Mononuclear cell (primary cell): ENCODE data around the gene DNAJC17. TPM values are rescaled to one million over a fixed set of nuclear protein-coding genes. Genes with fewer than 3 reads are reported as not detected.

Experiments used
- H3K27me3 ChIP-seq: 2 replicates; pipeline ENCODE4 v1.6.0; 2011; ENCODE audit warnings: low read length, control low read depth; ENCODE audit not compliant: insufficient read depth
- H3K4me1 ChIP-seq: 2 replicates; pipeline ENCODE4 v1.5.1; 2011; ENCODE audit warnings: mild to moderate bottlenecking, low read length, control low read depth; ENCODE audit not compliant: insufficient read depth
- H3K4me3 ChIP-seq: 2 replicates; pipeline ENCODE4 v1.5.1; 2011; ENCODE audit warnings: mild to moderate bottlenecking, low read length, moderate library complexity
- H3K9me3 ChIP-seq: 2 replicates; pipeline ENCODE4 v1.5.1; 2011; ENCODE audit warnings: low read depth, mild to moderate bottlenecking, control low read depth, low read length
- total RNA-seq: library from RNA; depleted of rRNA; stranded (reverse); fragments of >200 nt; gene quantifications from one replicate; pipeline ENCODE4 v1.2.3, GENCODE V29; 2012

Gene DNAJC17
- total RNA-seq, 1 donor, result 7.2 TPM

GRCh38 chr15:40815042-40815698 lies 7.9 kb upstream of the DNAJC17 start:
- Histone ChIP-seq H3K9me3 (no peaks in the 10 kb centered on the region), H3K27me3 (no peaks in the 10 kb centered on the region), H3K4me3 (no peak overlapping the region), H3K4me1 (no peaks in the 10 kb centered on the region)

GRCh38 chr15:40812721-40813425 lies 5.6 kb upstream of the DNAJC17 start:
- Histone ChIP-seq H3K9me3 (no peaks in the 10 kb centered on the region), H3K4me3 (no peak overlapping the region), H3K27me3 (no peaks in the 10 kb centered on the region), H3K4me1 (peaks cover 10% of the 10 kb centered on the region)

- no peaks in the 10 kb centered on the region for H3K9me3 ChIP-seq
- no peaks in the 10 kb centered on the region for H3K27me3 ChIP-seq
- no peak overlapping the region for H3K4me3 ChIP-seq
- peaks cover 23% of the 10 kb centered on the region for H3K4me1 ChIP-seq
These were observed 1.7 kb upstream of the DNAJC17 start for GRCh38 chr15:40808861-40809450.

- Histone ChIP-seq H3K9me3 (no peaks in the 10 kb centered on the region), H3K4me3 (peak overlapping the region; percentile 98), H3K27me3 (no peaks in the 10 kb centered on the region), H3K4me1 (peaks cover 23% of the 10 kb centered on the region)
These were observed 702 bp upstream of the DNAJC17 start for GRCh38 chr15:40807888-40808461.

GRCh38 chr15:40806672-40807027 lies 623 bp downstream of the DNAJC17 start:
- peaks cover 23% of the 10 kb centered on the region for H3K4me1 ChIP-seq
- H3K27me3 ChIP-seq, result no peaks in the 10 kb centered on the region
- H3K9me3 ChIP-seq, result no peaks in the 10 kb centered on the region
- peak overlapping the region; percentile 98 for H3K4me3 ChIP-seq

GRCh38 chr15:40803688-40804087 lies 3.6 kb downstream of the DNAJC17 start:
- H3K4me3 ChIP-seq, result no peak overlapping the region
- H3K9me3 ChIP-seq, result no peaks in the 10 kb centered on the region
- peaks cover 21% of the 10 kb centered on the region for H3K4me1 ChIP-seq
- no peaks in the 10 kb centered on the region for H3K27me3 ChIP-seq

- Histone ChIP-seq H3K4me1 (peaks cover 15% of the 10 kb centered on the region), H3K9me3 (no peaks in the 10 kb centered on the region), H3K4me3 (no peak overlapping the region), H3K27me3 (no peaks in the 10 kb centered on the region)
These were observed 4.2 kb downstream of the DNAJC17 start for GRCh38 chr15:40803076-40803475.

- H3K27me3 ChIP-seq, result no peaks in the 10 kb centered on the region
- H3K4me1 ChIP-seq, result peaks cover 14% of the 10 kb centered on the region
- no peaks in the 10 kb centered on the region for H3K9me3 ChIP-seq
- no peak overlapping the region for H3K4me3 ChIP-seq
These were observed 7.8 kb downstream of the DNAJC17 start for GRCh38 chr15:40799523-40799922.

GRCh38 chr15:40796512-40796911 lies 10.8 kb downstream of the DNAJC17 start:
- Histone ChIP-seq H3K9me3 (no peaks in the 10 kb centered on the region), H3K4me1 (peaks cover 14% of the 10 kb centered on the region), H3K4me3 (no peak overlapping the region), H3K27me3 (no peaks in the 10 kb centered on the region)

GRCh38 chr15:40796041-40796440 lies 11.2 kb downstream of the DNAJC17 start:
- Histone ChIP-seq H3K4me1 (peaks cover 14% of the 10 kb centered on the region), H3K9me3 (no peaks in the 10 kb centered on the region), H3K27me3 (no peaks in the 10 kb centered on the region)

GRCh38 chr15:40793216-40793989 lies 13.9 kb downstream of the DNAJC17 start:
- H3K9me3 ChIP-seq, result no peaks in the 10 kb centered on the region
- H3K4me3 ChIP-seq, result no peak overlapping the region
- no peaks in the 10 kb centered on the region for H3K27me3 ChIP-seq
- H3K4me1 ChIP-seq, result peaks cover 20% of the 10 kb centered on the region

More at GRCh38 chr15:40796041-40796440, 11.2 kb downstream of the DNAJC17 start:
- no peak overlapping the region for H3K4me3 ChIP-seq

- H3K4me3 ChIP-seq, result no peak overlapping the region
- peaks cover 28% of the 10 kb centered on the region for H3K4me1 ChIP-seq
- H3K9me3 ChIP-seq, result no peaks in the 10 kb centered on the region
- H3K27me3 ChIP-seq, result no peaks in the 10 kb centered on the region
These were observed 14.9 kb downstream of the DNAJC17 start for GRCh38 chr15:40792394-40792793.

- Histone ChIP-seq H3K9me3 (no peaks in the 10 kb centered on the region), H3K4me3 (no peak overlapping the region), H3K27me3 (no peaks in the 10 kb centered on the region), H3K4me1 (peaks cover 32% of the 10 kb centered on the region)
These were observed 16.6 kb downstream of the DNAJC17 start for GRCh38 chr15:40790718-40791117.

GRCh38 chr15:40789999-40790398 lies 17.3 kb downstream of the DNAJC17 start:
- Histone ChIP-seq H3K4me1 (peaks cover 25% of the 10 kb centered on the region), H3K27me3 (no peaks in the 10 kb centered on the region), H3K9me3 (no peaks in the 10 kb centered on the region), H3K4me3 (no peak overlapping the region)

- H3K9me3 ChIP-seq, result no peaks in the 10 kb centered on the region
- H3K4me3 ChIP-seq, result no peak overlapping the region
- H3K4me1 ChIP-seq, result peaks cover 24% of the 10 kb centered on the region
These were observed 18.2 kb downstream of the DNAJC17 start for GRCh38 chr15:40789119-40789518.

More at GRCh38 chr15:40789119-40789518, 18.2 kb downstream of the DNAJC17 start:
- no peaks in the 10 kb centered on the region for H3K27me3 ChIP-seq
